HEK293T (cell line): ENCODE data around the gene NOD2.

Experiments
- CTCF ChIA-PET: fragments of 350-600 bp; formaldehyde crosslinking; extraction: SDS; loops from one replicate; lab custom pipeline; 2021; ENCODE audit warnings: antibody characterized with exemption, inconsistent platforms; lab: Yijun Ruan, JAX
- POLR2A ChIA-PET: fragments of 350-600 bp; formaldehyde crosslinking; extraction: SDS; loops from one replicate; lab custom pipeline; 2020; ENCODE audit warnings: antibody characterized with exemption, inconsistent platforms; lab: Yijun Ruan, JAX
- DNase-seq: peaks from one replicate; pipeline ENCODE4 v3.0.0; 2012; ENCODE audit warnings: mixed read lengths; ENCODE audit errors: extremely low spot score
- ARNT ChIP-seq: fragments of 450-650 bp; IDR thresholded peaks from 2 replicates; pipeline ENCODE4 v1.6.1; 2017; ENCODE audit warnings: mild to moderate bottlenecking
- BHLHE40 ChIP-seq: fragments of 450-650 bp; IDR thresholded peaks from 2 replicates; pipeline ENCODE4 v1.6.1; 2016; ENCODE audit warnings: mild to moderate bottlenecking, moderate library complexity, borderline replicate concordance
- CTBP1 ChIP-seq: fragments of 450-650 bp; IDR thresholded peaks from 2 replicates; pipeline ENCODE4 v1.6.1; 2016; ENCODE audit warnings: borderline replicate concordance
- ELF4 ChIP-seq: fragments of 450-650 bp; IDR thresholded peaks from 2 replicates; pipeline ENCODE4 v1.6.1; 2017; ENCODE audit warnings: antibody characterized with exemption
- FOXA1 ChIP-seq: fragments of 450-650 bp; IDR thresholded peaks from 2 replicates; pipeline ENCODE4 v1.6.1; 2016; ENCODE audit warnings: mild to moderate bottlenecking
- FOXK2 ChIP-seq: fragments of 450-650 bp; IDR thresholded peaks from 2 replicates; pipeline ENCODE4 v1.6.1; 2016; ENCODE audit warnings: mild to moderate bottlenecking
- FOXM1 ChIP-seq: fragments of 450-650 bp; IDR thresholded peaks from 2 replicates; pipeline ENCODE4 v1.6.1; 2017; ENCODE audit warnings: mild to moderate bottlenecking, borderline replicate concordance
- HDGF ChIP-seq: fragments of 450-650 bp; IDR thresholded peaks from 2 replicates; pipeline ENCODE4 v1.6.1; 2017; ENCODE audit warnings: antibody characterized with exemption, borderline replicate concordance
- L3MBTL2 ChIP-seq: fragments of 450-650 bp; conservative IDR thresholded peaks from 2 replicates; pipeline ENCODE4 v1.6.1; 2016; ENCODE audit warnings: mild to moderate bottlenecking
- LEF1 ChIP-seq: fragments of 450-650 bp; IDR thresholded peaks from 2 replicates; pipeline ENCODE4 v1.6.1; 2017; ENCODE audit warnings: mild to moderate bottlenecking, borderline replicate concordance
- NFRKB ChIP-seq: fragments of 450-650 bp; IDR thresholded peaks from 2 replicates; pipeline ENCODE4 v1.6.1; 2016; ENCODE audit warnings: mild to moderate bottlenecking, moderate library complexity
- SP1 ChIP-seq: fragments of 450-650 bp; IDR thresholded peaks from 2 replicates; pipeline ENCODE4 v1.6.1; 2017
- SUZ12 ChIP-seq: fragments of 450-650 bp; IDR thresholded peaks from 2 replicates; pipeline ENCODE4 v1.6.1; 2016; ENCODE audit warnings: mild to moderate bottlenecking
- TARDBP ChIP-seq: fragments of 450-650 bp; IDR thresholded peaks from 2 replicates; pipeline ENCODE4 v1.6.1; 2016
- ZNF384 ChIP-seq: fragments of 450-650 bp; IDR thresholded peaks from 2 replicates; pipeline ENCODE4 v1.6.1; 2016
- TF ChIP-seq, protein P1 (sequence below): fragments of 450-650 bp; IDR thresholded peaks from 2 replicates; pipeline ENCODE4 v1.6.1; 2016

Gene NOD2

DNA sequence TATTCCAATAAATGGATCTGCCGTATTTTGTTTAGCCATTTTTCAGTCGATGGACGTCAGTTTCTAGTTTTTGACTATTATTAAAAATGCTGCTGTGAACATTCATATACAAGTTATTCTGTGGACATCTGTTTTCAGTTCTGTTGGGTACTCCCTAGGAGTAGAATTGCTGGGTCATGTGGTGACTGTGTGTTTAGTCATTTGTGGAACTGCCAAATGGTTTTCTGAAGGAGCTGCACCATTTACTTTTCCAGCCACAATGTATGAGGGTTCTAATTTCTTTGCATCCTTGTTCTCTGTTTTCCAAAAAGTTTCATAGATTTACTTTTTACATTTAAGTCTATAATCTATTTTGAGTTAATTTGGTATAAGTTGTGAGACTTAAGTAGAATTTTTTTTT lies 78.0 kb downstream of the NOD2 start:
- ChIA-PET POLR2A (no interaction called here), CTCF (no interaction called here)
- DNase-seq = no peak

DNA sequence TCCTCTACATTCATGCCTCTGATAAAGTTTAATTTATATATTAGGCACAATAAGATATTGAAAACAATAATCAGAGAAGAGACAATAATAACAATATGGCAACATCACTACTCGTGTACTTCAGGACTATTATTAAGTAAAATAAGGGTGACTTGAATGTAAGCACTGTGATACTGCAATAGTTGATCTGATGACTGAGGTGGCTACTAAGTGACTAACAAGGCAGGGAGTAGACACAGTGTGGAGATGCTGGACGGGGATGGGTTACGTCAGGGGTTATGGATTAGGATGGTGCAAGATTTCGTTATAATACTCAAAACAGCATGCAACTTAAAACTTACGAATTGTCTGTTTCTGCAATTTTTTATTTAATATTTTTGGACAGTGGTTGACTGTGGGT lies 81.0 kb downstream of the NOD2 start:
- ChIA-PET POLR2A (no interaction called here), CTCF (no interaction called here)
- DNase-seq = no peak
- TF ChIP-seq ZNF384 (no peak), FOXK2 (no peak), CTBP1 (no peak), ARNT (no peak), SUZ12 (no peak), BHLHE40 (no peak), SP1 (no peak), ELF4 (no peak), FOXA1 (no peak), L3MBTL2 (no peak), LEF1 (no peak), TARDBP (no peak), HDGF (no peak)
- TF ChIP-seq, protein P1, sequence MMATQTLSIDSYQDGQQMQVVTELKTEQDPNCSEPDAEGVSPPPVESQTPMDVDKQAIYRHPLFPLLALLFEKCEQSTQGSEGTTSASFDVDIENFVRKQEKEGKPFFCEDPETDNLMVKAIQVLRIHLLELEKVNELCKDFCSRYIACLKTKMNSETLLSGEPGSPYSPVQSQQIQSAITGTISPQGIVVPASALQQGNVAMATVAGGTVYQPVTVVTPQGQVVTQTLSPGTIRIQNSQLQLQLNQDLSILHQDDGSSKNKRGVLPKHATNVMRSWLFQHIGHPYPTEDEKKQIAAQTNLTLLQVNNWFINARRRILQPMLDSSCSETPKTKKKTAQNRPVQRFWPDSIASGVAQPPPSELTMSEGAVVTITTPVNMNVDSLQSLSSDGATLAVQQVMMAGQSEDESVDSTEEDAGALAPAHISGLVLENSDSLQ = no peak

More for the DNA sequence above, 78.0 kb downstream of the NOD2 start:
- no peak for TF ChIP-seq L3MBTL2
- TF ChIP-seq ARNT = no peak

DNA sequence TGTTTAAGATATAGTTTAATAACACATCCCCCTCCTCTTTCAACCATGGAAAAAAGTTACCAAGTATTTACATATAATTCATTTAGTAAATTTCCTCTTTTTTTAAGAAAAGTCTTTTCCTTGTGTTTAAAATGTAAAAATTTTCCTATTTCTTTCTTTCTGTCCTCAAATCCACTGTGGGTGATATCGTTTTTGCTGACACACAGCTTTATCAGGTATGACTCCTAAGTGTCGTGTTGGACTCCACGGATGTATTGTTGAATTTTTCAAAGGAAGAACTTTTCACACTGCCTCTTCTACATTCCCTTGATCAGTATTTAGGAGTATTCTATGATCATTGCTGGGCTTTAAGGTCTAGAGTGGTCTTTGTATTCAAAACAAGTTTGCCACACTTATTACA lies 81.6 kb downstream of the NOD2 start:
- CTCF ChIA-PET = no interaction called here
- POLR2A ChIA-PET = no interaction called here
- no peak for DNase-seq
- TF ChIP-seq NFRKB (no peak), ELF4 (no peak), FOXA1 (no peak), FOXK2 (no peak), ZNF384 (no peak), ARNT (no peak), LEF1 (no peak), L3MBTL2 (no peak)

DNA sequence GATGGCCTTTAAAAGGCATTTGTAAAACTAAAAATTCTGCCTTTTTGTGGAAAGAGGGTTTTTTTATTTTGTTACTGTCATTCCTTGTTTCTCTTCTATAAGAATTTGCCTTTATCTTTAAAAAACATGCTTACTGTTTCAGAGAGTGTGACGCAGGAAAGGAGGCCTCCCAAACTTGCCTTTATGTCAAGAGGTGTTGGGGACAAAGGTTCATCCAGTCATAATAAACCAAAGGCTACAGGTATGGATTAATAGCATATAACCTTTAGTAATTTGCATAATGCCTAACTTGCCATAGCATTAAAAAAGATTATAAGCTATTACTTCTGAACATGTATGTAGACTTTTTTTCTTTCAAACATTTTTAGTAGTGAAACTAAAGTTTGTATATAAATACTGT lies 82.6 kb downstream of the NOD2 start:
- ChIA-PET CTCF (interaction anchor here (0.9 kb wide), 1 partner anchor 111 kb away, joined by 3 read pairs; no protein-coding TSS in a partner anchor), POLR2A (no interaction called here)
- no peak for DNase-seq
- TF ChIP-seq ZNF384 = no peak
- TF ChIP-seq FOXK2 = no peak
- no peak for TF ChIP-seq CTBP1
- no peak for TF ChIP-seq SP1
- TF ChIP-seq TARDBP = no peak
- no peak for TF ChIP-seq BHLHE40
- no peak for TF ChIP-seq ELF4
- TF ChIP-seq ARNT = no peak
- TF ChIP-seq, protein P1 = no peak
- no peak for TF ChIP-seq FOXA1
- no peak for TF ChIP-seq L3MBTL2
- no peak for TF ChIP-seq LEF1
- TF ChIP-seq FOXM1 = no peak
- no peak for TF ChIP-seq NFRKB
- no peak for TF ChIP-seq SUZ12
- TF ChIP-seq HDGF = no peak

DNA sequence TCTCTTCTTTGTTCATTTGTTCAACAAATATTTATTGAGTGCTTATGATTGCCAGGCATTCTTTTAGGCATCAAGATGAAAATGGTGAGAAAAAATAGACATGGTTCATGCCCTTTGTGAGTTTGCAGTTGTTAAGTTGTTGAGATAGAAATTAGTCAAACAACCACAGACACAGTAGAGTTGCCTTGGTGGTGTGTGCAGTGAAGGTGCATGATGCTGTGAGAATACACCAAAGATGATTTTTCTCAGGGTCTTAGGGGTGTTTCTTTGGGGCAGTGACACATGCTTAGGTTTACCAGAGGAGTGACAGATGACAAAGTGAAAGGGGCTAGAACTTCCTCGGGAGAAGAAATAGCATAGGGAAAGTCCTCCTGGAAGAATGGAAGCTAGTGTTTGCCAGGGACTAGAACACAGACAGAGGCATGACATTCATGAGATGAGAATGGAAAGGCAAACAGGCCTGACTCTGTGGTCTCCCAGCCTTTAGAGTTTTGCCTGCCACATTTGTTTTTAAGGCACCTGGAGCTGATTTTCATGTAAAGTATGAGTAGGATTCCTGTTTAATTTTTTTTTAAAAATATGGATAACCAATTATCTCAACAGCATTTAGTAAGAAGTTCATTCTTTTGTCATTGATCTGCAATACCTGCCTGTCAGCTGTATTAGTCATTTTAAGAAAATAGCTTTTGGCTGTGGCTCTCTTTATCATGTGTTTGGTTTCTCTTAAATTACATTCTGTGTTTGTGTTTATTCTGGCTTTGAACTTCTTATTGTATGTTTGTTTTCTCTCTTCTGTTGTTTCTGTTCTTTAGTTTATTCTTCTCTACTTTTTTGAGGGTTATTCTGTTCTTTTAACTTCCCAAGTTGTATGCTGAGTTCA lies 85.1 kb downstream of the NOD2 start:
- ChIA-PET POLR2A (no interaction called here), CTCF (no interaction called here)
- DNase-seq = no peak
- TF ChIP-seq CTBP1 (no peak), FOXM1 (no peak), L3MBTL2 (no peak), HDGF (no peak)

DNA sequence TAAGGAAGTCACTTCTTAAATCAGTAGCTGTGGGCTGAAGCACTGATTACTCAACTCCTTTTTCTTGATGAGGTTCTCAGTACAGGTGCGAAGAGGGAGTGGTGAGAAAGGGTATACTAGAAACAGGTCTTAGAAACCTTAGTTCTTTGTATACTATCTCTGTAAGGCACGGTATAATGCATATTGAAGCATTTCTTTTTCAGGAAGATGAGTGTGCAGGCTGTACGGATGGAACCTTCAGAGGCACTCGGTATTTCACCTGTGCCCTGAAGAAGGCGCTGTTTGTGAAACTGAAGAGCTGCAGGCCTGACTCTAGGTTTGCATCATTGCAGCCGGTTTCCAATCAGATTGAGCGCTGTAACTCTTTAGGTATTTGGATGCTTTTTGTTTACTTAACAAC lies 87.6 kb downstream of the NOD2 start:
- ChIA-PET CTCF (no interaction called here), POLR2A (no interaction called here)
- TF ChIP-seq SP1 (no peak), ARNT (no peak), TARDBP (no peak), L3MBTL2 (no peak), HDGF (no peak), LEF1 (no peak), BHLHE40 (no peak), FOXA1 (no peak), NFRKB (no peak), FOXM1 (no peak)
- TF ChIP-seq, protein P1 = no peak
- peak; percentile 14 for DNase-seq
